D721Med (cell line): Measurements from ENCODE around the gene CBLC.
A peak's percentile ranks its signal among the peaks of the same experiment; 100 is the strongest.

Experiments used
- DNase-seq: peaks from one replicate; pipeline ENCODE4 v3.0.0; 2011; ENCODE audit warnings: low spot score; ENCODE audit not compliant: insufficient read length
- FAIRE-seq: peaks from 2 replicates; lab custom pipeline; 2011; peaks lifted over from hg19 to GRCh38; lab: Jason Lieb, UNC
- TF ChIP-seq, protein P1 (sequence below): IDR thresholded peaks from 2 replicates; pipeline ENCODE4 v1.5.1; 2012; ENCODE audit warnings: mild to moderate bottlenecking, control low read depth; ENCODE audit not compliant: insufficient read depth; ENCODE audit errors: missing control alignments

Gene CBLC

DNA sequence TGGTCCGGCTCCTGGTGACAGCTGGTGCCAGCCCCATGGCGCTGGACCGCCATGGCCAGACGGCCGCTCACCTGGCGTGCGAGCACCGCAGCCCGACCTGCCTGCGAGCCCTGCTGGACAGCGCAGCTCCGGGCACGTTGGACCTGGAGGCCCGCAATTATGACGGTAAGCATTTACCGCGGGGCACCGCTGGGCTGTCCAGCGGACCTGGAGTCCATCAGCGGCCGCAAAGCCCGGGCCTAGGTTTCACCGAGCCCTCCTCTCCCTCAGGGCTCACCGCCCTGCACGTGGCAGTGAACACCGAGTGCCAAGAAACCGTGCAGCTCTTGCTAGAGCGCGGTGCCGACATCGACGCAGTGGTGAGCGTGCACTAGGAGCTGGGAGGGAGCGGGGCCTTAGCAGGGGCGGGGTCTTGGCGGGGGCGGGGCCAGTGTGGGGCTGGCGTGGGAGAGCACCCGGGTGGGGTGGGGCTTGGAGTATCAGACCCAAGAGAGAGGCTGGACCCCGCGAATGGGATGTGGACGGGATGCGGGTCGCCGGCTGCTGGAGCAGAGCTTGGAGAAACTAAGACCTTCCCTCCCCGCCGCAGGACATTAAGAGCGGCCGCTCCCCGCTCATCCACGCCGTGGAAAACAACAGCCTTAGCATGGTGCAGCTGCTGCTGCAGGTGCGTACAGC lies 20.5 kb upstream of the CBLC start:
- FAIRE-seq (no peak), DNase-seq (peak; percentile 93)
- TF ChIP-seq, protein P1, sequence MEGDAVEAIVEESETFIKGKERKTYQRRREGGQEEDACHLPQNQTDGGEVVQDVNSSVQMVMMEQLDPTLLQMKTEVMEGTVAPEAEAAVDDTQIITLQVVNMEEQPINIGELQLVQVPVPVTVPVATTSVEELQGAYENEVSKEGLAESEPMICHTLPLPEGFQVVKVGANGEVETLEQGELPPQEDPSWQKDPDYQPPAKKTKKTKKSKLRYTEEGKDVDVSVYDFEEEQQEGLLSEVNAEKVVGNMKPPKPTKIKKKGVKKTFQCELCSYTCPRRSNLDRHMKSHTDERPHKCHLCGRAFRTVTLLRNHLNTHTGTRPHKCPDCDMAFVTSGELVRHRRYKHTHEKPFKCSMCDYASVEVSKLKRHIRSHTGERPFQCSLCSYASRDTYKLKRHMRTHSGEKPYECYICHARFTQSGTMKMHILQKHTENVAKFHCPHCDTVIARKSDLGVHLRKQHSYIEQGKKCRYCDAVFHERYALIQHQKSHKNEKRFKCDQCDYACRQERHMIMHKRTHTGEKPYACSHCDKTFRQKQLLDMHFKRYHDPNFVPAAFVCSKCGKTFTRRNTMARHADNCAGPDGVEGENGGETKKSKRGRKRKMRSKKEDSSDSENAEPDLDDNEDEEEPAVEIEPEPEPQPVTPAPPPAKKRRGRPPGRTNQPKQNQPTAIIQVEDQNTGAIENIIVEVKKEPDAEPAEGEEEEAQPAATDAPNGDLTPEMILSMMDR, result no peak

DNA sequence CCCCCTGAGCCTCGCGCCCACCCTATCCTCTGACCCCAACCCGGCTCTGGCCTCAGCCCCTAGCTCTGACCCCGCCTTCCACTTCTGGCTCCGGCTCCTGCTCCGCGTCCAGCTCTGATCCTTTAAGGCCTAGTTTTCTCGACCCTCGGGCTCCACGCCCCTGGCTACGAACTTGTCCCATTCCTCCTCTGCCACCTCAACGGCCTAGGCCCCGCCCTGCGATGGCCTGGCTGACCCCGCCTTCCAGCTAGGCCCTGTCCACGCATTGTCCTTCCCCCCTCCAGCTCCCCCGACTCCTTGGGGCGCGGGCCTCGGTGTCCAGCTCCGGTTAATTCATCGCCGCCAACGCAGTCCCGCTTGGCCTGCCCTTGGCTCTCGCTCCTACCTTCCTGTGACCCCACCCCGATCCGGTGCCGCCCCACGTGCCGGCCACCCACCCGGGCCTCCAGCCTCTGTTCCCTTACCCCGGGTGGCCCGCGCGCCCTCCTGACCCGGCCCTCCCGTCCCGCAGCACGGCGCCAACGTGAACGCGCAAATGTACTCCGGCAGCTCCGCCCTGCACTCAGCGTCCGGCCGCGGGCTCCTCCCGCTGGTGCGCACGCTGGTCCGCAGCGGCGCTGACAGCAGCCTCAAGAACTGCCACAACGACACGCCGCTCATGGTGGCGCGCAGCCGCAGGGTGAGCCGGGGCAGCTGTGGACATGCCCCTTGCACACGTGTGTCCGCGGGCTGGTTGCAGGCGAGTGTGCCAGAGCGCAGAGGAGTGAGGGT lies 19.8 kb upstream of the CBLC start:
- TF ChIP-seq, protein P1, result no peak
- peak; percentile 53 for DNase-seq
- no peak for FAIRE-seq

DNA sequence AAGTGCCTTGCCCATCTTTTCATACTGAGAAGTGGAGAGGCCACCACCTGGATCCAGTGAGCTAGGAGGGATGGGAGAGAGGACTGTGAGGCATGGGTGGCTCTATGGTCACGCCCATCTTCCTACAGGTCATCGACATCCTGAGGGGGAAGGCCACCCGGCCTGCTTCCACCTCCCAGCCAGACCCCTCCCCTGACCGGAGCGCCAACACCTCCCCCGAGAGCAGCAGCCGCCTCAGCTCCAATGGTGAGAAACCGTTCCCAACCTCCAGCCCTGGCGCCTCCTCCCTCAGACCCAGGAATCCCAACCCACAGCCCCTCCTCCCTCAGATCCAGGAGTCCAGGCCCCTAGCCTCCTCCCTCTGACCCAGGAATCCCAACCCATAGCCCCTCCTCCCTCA lies 19.1 kb upstream of the CBLC start:
- TF ChIP-seq, protein P1, result no peak
- DNase-seq (no peak), FAIRE-seq (no peak)

GRCh38 chr19:44759083-44759804 lies 18.4 kb upstream of the CBLC start:
- FAIRE-seq (no peak), DNase-seq (no peak)
- TF ChIP-seq, protein P1, result no peak

DNA sequence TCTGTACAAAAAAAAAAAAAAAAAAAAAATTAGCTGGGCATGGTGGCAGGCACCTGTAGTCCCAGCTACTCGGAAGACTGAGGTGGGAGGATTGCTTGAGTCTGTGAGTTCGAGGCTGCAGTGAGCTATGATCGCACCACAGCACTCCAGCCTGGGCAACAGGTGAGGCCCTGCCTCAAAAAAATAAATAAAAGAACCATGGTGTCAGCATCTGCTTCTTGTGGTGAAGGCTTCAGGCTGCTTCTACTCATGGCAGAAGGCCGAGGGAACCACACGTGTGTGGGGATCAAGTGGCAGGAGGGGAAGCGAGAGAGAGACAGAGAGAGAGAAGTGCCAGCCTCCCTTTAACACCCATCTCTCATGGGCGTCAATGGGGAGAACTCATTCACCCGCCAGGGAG lies 15.7 kb upstream of the CBLC start:
- DNase-seq, result no peak
- no peak for FAIRE-seq

GRCh38 chr19:44765033-44765948 lies 12.4 kb upstream of the CBLC start:
- FAIRE-seq (no peak), DNase-seq (no peak)
- TF ChIP-seq, protein P1, result no peak

More for the DNA sequence above, 15.7 kb upstream of the CBLC start:
- TF ChIP-seq, protein P1, result no peak
